ENCODE data around the gene LRIT2. TPM values are rescaled to one million over a fixed set of nuclear protein-coding genes. Genes with fewer than 3 reads are reported as not detected.

Gene LRIT2
- total and polyA plus RNA-seq, 9 of the 15 experiments (the other 6 are each of a cell fraction or from before 2014, with no cell fraction given) = not detected

DNA sequence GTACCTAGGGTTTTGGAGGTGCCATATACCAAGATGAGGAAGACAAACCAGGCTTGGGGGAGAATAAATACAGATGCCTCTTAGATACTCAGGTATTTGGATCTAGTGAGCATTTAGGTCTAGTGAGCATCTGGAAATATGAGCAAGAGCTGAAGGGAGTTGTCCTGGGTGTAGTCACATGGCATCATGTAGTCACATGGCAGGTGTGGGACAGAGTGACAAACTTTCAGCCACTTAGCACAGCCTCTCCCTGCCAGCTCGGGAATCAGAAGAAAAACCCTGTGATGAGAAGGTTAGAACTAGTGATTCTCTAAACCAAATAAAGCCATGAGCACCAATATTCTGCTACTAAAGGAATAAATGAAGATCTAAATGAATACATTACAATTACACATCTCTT lies 43.8 kb upstream of the LRIT2 start:
- no peaks in the 10 kb centered on the region for H3K9me1 ChIP-seq (ENCODE audit: control insufficient read depth, insufficient read depth, low read length)
- ATAC-seq = no peak
- H2AFZ ChIP-seq (ENCODE audit: low read depth, low read length) = no peak overlapping the region
- intact Hi-C loops (cut with micrococcal nuclease) (loop anchor here (5.0 kb wide), 2 partner anchors 33 to 58 kb away; partner anchors contain the start of gene CCSER2), in situ Hi-C loops (cut with MboI) (loop anchor here (5.0 kb wide), 2 partner anchors 58 to 273 kb away; partner anchors contain the start of gene CCSER2)
- H3K36me3 ChIP-seq (ENCODE audit: control insufficient read depth, insufficient read depth, low read length) = no peaks in the 10 kb centered on the region
- 0% methylated on average over 1 of the region's 1 CpG for WGBS (ENCODE audit: insufficient coverage, low coverage, missing lambda C conversion rate)
- H3K4me3 ChIP-seq = no peak overlapping the region
- peaks cover 0 to 22% of the 10 kb centered on the region in 2 experiments; a peak in 2 of 5 replicates for H3K27me3 ChIP-seq (ENCODE audit: control insufficient read depth in 2 of 2, insufficient read depth in 2 of 2, low read length in 2 of 2)
- no peak overlapping the region for H3K27ac ChIP-seq (ENCODE audit: extremely low read depth, low read depth, low read length)
- H3K79me2 ChIP-seq (ENCODE audit: control insufficient read depth, insufficient read depth, low read length) = no peaks in the 10 kb centered on the region
- H4K20me1 ChIP-seq (replicated peaks; ENCODE audit: control insufficient read depth, insufficient read depth, low read length) = no peaks in the 10 kb centered on the region; the same call in 1 of the 2 replicates
- H3K4me2 ChIP-seq (ENCODE audit: insufficient read depth, low read length) = no peak overlapping the region
- FAIRE-seq = no peak
- ChIA-PET POLR2A (no interaction called here), CTCF (ENCODE audit: low intra/inter-chr PET ratio) (interaction anchor here (6.4 kb wide), 1 partner anchor 269 kb away, joined by 97 read pairs; no protein-coding TSS in a partner anchor)
- no peaks in the 10 kb centered on the region for H3K4me1 ChIP-seq (replicated peaks in 1 of 2; ENCODE audit: control insufficient read depth in 2 of 2, insufficient read depth in 2 of 2, low read length in 2 of 2)
- TF ChIP-seq DPF2 (IDR thresholded peaks at IDR 0.05) (no peak), ZNF224 (CRISPR knock-in tag; IDR thresholded peaks at IDR 0.05) (no peak), ZFX (CRISPR knock-in tag; IDR thresholded peaks at IDR 0.05) (no peak), GATAD2B (IDR thresholded peaks at IDR 0.05; ENCODE audit: borderline replicate concordance) (no peak), NR2C2 (CRISPR knock-in tag; IDR thresholded peaks at IDR 0.05) (no peak), NR2C2 (tag; IDR thresholded peaks at IDR 0.05) (no peak), DMBX1 (CRISPR knock-in tag; IDR thresholded peaks at IDR 0.05; ENCODE audit: borderline replicate concordance) (no peak), ZNF175 (CRISPR knock-in tag; IDR thresholded peaks at IDR 0.05; ENCODE audit: low read depth) (no peak), NR4A1 (CRISPR knock-in tag; IDR thresholded peaks at IDR 0.05) (no peak), NR4A1 (tag; IDR thresholded peaks at IDR 0.05) (no peak), SMC3 (conservative IDR thresholded peaks at IDR 0.05; ENCODE audit: insufficient read depth, low read depth, low read length) (no peak), ZNF274 (IDR thresholded peaks at IDR 0.05; ENCODE audit: borderline replicate concordance, low read depth, low read length) (no peak), RFX7 (CRISPR knock-in tag; IDR thresholded peaks at IDR 0.05) (no peak)
- TF ChIP-seq, protein P1, sequence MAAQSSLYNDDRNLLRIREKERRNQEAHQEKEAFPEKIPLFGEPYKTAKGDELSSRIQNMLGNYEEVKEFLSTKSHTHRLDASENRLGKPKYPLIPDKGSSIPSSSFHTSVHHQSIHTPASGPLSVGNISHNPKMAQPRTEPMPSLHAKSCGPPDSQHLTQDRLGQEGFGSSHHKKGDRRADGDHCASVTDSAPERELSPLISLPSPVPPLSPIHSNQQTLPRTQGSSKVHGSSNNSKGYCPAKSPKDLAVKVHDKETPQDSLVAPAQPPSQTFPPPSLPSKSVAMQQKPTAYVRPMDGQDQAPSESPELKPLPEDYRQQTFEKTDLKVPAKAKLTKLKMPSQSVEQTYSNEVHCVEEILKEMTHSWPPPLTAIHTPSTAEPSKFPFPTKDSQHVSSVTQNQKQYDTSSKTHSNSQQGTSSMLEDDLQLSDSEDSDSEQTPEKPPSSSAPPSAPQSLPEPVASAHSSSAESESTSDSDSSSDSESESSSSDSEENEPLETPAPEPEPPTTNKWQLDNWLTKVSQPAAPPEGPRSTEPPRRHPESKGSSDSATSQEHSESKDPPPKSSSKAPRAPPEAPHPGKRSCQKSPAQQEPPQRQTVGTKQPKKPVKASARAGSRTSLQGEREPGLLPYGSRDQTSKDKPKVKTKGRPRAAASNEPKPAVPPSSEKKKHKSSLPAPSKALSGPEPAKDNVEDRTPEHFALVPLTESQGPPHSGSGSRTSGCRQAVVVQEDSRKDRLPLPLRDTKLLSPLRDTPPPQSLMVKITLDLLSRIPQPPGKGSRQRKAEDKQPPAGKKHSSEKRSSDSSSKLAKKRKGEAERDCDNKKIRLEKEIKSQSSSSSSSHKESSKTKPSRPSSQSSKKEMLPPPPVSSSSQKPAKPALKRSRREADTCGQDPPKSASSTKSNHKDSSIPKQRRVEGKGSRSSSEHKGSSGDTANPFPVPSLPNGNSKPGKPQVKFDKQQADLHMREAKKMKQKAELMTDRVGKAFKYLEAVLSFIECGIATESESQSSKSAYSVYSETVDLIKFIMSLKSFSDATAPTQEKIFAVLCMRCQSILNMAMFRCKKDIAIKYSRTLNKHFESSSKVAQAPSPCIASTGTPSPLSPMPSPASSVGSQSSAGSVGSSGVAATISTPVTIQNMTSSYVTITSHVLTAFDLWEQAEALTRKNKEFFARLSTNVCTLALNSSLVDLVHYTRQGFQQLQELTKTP (IDR thresholded peaks at IDR 0.05; ENCODE audit: low read depth in 1 of 2, partially characterized antibody in 2 of 2) = no peak
- TF ChIP-seq, protein P2, sequence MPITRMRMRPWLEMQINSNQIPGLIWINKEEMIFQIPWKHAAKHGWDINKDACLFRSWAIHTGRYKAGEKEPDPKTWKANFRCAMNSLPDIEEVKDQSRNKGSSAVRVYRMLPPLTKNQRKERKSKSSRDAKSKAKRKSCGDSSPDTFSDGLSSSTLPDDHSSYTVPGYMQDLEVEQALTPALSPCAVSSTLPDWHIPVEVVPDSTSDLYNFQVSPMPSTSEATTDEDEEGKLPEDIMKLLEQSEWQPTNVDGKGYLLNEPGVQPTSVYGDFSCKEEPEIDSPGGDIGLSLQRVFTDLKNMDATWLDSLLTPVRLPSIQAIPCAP (CRISPR knock-in tag; IDR thresholded peaks at IDR 0.05; ENCODE audit: borderline replicate concordance) = no peak
- no peak for DNase-seq (ENCODE audit: extremely low read depth in 1 of 4, low spot score in 3 of 4)
- H3K9me3 ChIP-seq (replicated peaks; ENCODE audit: control insufficient read depth, insufficient read depth, low read depth, low read length) = no peaks in the 10 kb centered on the region
- H3K9ac ChIP-seq (ENCODE audit: insufficient read depth in 1 of 2, low read depth in 2 of 2, low read length in 2 of 2) = no peak overlapping the region
- no TSS peak for BruUV-seq (replicated peaks)

Data from K562 (cell line).